K562 (cell line): ENCODE measurements around the gene NUP43. TPM values are rescaled to one million over a fixed set of nuclear protein-coding genes. Genes with fewer than 3 reads are reported as not detected.

ENCODE experiments used
- CBX5 ChIP-seq: IDR thresholded peaks from 2 replicates; pipeline ENCODE4 v1.6.1; 2014; ENCODE audit warnings: low read depth, borderline replicate concordance
- CTBP1 ChIP-seq: fragments of 450-650 bp; IDR thresholded peaks from 2 replicates; pipeline ENCODE4 v1.6.1; 2016; ENCODE audit warnings: borderline replicate concordance
- CXXC5 ChIP-seq: fragments of 250-450 bp; sonication (Bioruptor Pico); IDR thresholded peaks from 2 replicates; pipeline ENCODE4 v1.8.0; 2022; ENCODE audit warnings: inconsistent platforms, mild to moderate bottlenecking, moderate library complexity
- EP300 ChIP-seq: IDR thresholded peaks from 2 replicates; pipeline ENCODE4 v1.6.1; 2012; ENCODE audit warnings: low read length, improper control_type of control experiment
- ID3 ChIP-seq, 2 experiments: fragments of 250-450 bp in 1 of 2; fragments of 450-650 bp in 1 of 2; sonication (Bioruptor Pico) in 1 of 2; IDR thresholded peaks; 2 replicates each; pipeline versions ENCODE4 v1.6.1 to v1.8.0; 2016 to 2021; ENCODE audit warnings: mild to moderate bottlenecking in 2 of 2, moderate library complexity in 2 of 2, missing compliant biosample characterization in 1 of 2, missing genetic modification characterization in 1 of 2
- MAFK ChIP-seq: IDR thresholded peaks from 2 replicates; pipeline ENCODE4 v1.6.1; 2011; ENCODE audit warnings: low read length, improper control_type of control experiment
- POLR2G ChIP-seq: fragments of 200-400 bp; formaldehyde crosslinking; IDR thresholded peaks from 2 replicates; pipeline ENCODE4 v1.6.1; 2017; ENCODE audit warnings: low read depth, mild to moderate bottlenecking, antibody characterized with exemption, low read length, moderate library complexity
- RERE ChIP-seq: sonication (generic); formaldehyde crosslinking; IDR thresholded peaks from 2 replicates; pipeline ENCODE4 v1.8.0; 2023; ENCODE audit warnings: missing genetic modification reagents, mild to moderate bottlenecking, borderline replicate concordance
- RREB1 ChIP-seq: fragments of 250-450 bp; sonication (Bioruptor Pico); IDR thresholded peaks from 2 replicates; pipeline ENCODE4 v1.4.0; 2020
- SMARCE1 ChIP-seq: fragments of 450-650 bp; IDR thresholded peaks from 2 replicates; pipeline ENCODE4 v1.7.1; 2016; ENCODE audit warnings: mild to moderate bottlenecking
- THRA ChIP-seq: fragments of 450-650 bp; IDR thresholded peaks from 2 replicates; pipeline ENCODE4 v1.6.1; 2017; ENCODE audit warnings: mild to moderate bottlenecking, moderate library complexity
- ZNF561 ChIP-seq: fragments of 450-650 bp; formaldehyde crosslinking; conservative IDR thresholded peaks from 2 replicates; pipeline ENCODE4 v1.4.0; 2020; ENCODE audit warnings: mild to moderate bottlenecking, moderate library complexity
- polyA plus RNA-seq, 8 experiments: library from polyadenylated mRNA; depleted of rRNA in 4 of 8; stranded (reverse) in 5 of 8; unstranded in 3 of 8; fragments of >200 nt; fragmentation: Nextera tagmentation in 2 of 8; fragmentation: Illumina TruSeq in 1 of 8; extraction: Ambion mirVana in 2 of 8; extraction: Trizol in 1 of 8; gene quantifications; 2 replicates each; pipeline versions ENCODE4 v1.2.1 to v1.2.3, GENCODE V29; 2011 to 2014; ENCODE audit warnings: inconsistent platforms in 1 of 8, missing spikeins in 1 of 8
- total RNA-seq, 7 experiments: library from RNA; depleted of rRNA in 6 of 7; stranded (reverse); fragments of >200 nt in 6 of 7; fragmentation: Illumina TruSeq in 2 of 7; extraction: Trizol in 2 of 7; gene quantifications; 2 replicates each; pipeline versions ENCODE4 v1.2.1 to v1.2.3, GENCODE V29; 2011 to 2021; ENCODE audit warnings: low replicate concordance in 1 of 7

The NUP43 gene
- total and polyA plus RNA-seq, 9 of the 15 experiments (the other 6 are each of a cell fraction or from before 2014, with no cell fraction given), result 28.9 to 136 (median 67.4) TPM

GRCh38 chr6:149746147-149746946, at the start of gene NUP43 (continued):
- TF ChIP-seq ID3 (CRISPR knock-in tag; IDR thresholded peaks at IDR 0.05) (no peak), ID3 (tag; IDR thresholded peaks at IDR 0.05) (0 out of 2 replicates have a peak, but pooled peaks have one; percentile 41), ZNF561 (CRISPR knock-in tag) (no peak), MAFK (peak; percentile 31; the same call in 1 of the 2 replicates), CBX5 (0 out of 2 replicates have a peak, but pooled peaks have one; percentile 69), CTBP1 (peak; percentile 82), SMARCE1 (peak; percentile 73), POLR2G (peak; percentile 84), RREB1 (CRISPR knock-in tag) (peak; percentile 79; the same call in 1 of the 2 replicates), RERE (no peak), CXXC5 (CRISPR knock-in tag) (peak; percentile 83), THRA (no peak), EP300 (peak; percentile 35; the same call in 1 of the 2 replicates)
